Melanocyte of skin (primary cell): Measurements from ENCODE around the gene NCOR1. TPM values are rescaled to one million over a fixed set of nuclear protein-coding genes. Genes with fewer than 3 reads are reported as not detected.

Source experiments
- small RNA-seq, 2 donors: library from RNA; depleted of rRNA; stranded (forward); fragments of <200 nt; gene quantifications; one replicate each; pipeline ENCODE3, GENCODE V24; 2012
- total RNA-seq, 2 donors: library from RNA; depleted of rRNA; stranded (reverse); fragments of >200 nt; gene quantifications; 2 replicates each; pipeline ENCODE4 v1.2.3, GENCODE V29; 2012

NCOR1 gene
- 10 to 100 TPM; 47.0 to 55.7 TPM for total RNA-seq

GRCh38 chr17:16215273-16215964, at the start of gene NCOR1:
Gene NCOR1, minus strand, starts transcription at chr17:16215534. Its CDS starts 20,965 bp downstream, at chr17:16194569.

GRCh38 chr17:16217002-16217635, 1.8 kb upstream of the NCOR1 start, which contains the start of gene PIGL:
Gene PIGL, plus strand, starts transcription at chr17:16217210. Its CDS starts 17 bp downstream, at chr17:16217227.

GRCh38 chr17:15999141-15999973, 216.0 kb downstream of the NCOR1 start, which contains the start of the genes TTC19 and ZSWIM7:
Gene TTC19, plus strand, starts transcription at chr17:15999824. Its CDS starts 25 bp downstream, at chr17:15999849.
Gene ZSWIM7, minus strand, starts transcription at chr17:15999704. Its CDS starts 110 bp downstream, at chr17:15999594.

Small RNA genes within 50 kb of the gene (small RNA-seq; reads per million reads assigned to genes)
- gene RNU6-314P (0 reads per million in 2 donors), gene RNU6-862P (0 to 0.04 reads per million in 2 donors)

Other genes starting within 250 kb of the NCOR1 start
- gene ZSWIM7, start 215.8 kb downstream of the NCOR1 start, total RNA-seq: 10 to 100 TPM; 13.0 to 21.0 TPM
- gene TTC19, start 215.7 kb downstream of the NCOR1 start, total RNA-seq: 10 to 100 TPM; 34.6 to 42.7 TPM
- 10 to 100 TPM; 13.7 to 22.0 TPM for gene PIGL, start 1.7 kb upstream of the NCOR1 start, total RNA-seq
- 1 to 10 TPM; 3.8 to 5.0 TPM for gene CENPV, start 137.9 kb upstream of the NCOR1 start, total RNA-seq
- gene UBB, start 165.6 kb upstream of the NCOR1 start, total RNA-seq: 1,000 to 10,000 TPM; 2,345 to 2,908 TPM
- gene TRPV2, start 200.0 kb upstream of the NCOR1 start, total RNA-seq: 100 to 1,000 TPM; 163 to 190 TPM